Fibroblast of pulmonary artery (primary cell): ENCODE measurements around the gene KRT72.

Experiments used
- DNase-seq: peaks from one replicate; pipeline ENCODE4 v3.0.0-alpha.2; 2010; ENCODE audit warnings: low read depth
- H3K4me3 ChIP-seq: replicated peaks from 2 replicates; pipeline ENCODE4 v1.5.1; 2011; ENCODE audit warnings: low read depth, mild to moderate bottlenecking, control low read depth, low read length, moderate library complexity
- CTCF ChIP-seq: IDR thresholded peaks from 2 replicates; pipeline ENCODE4 v1.5.1; 2011; ENCODE audit warnings: mild to moderate bottlenecking, control low read depth, low read length, inconsistent platforms; ENCODE audit errors: missing control alignments

The KRT72 gene

GRCh38 chr12:52614381-52615207 is 13.3 kb upstream of the KRT72 start:
- no peak for TF ChIP-seq CTCF
- DNase-seq: no peak
- no peak overlapping the region for H3K4me3 ChIP-seq

DNA sequence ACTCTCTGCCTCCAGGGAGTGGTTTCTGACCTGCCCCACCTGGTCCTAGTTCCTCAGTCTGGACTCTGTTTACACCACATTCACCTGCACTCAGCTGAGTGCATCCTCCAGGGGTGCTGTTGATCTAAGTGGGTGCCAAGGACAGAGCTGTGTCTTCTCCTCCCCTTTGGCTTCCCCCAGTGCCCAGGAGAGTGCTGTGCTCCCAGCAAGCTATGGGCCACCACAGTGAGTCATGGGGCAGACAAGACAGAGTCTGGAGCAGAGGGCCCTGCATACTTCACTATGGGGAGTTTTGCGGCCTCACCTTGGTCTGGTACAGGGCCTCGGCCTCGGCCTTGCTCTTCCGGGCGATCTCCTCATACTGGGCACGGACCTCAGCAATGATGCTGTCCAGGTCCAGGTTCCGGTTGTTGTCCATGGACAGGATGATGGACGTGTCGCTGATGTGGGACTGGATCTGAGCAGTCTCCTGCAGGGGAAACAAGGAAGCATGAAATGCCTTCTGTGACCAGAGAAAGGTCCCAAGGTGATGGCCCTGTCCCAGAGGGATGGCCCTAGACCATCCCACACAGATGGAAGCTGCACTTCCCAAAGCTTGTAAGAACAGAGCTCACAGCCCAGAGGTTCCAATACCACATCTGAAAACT is 12.2 kb upstream of the KRT72 start:
- H3K4me3 ChIP-seq: no peak overlapping the region
- no peak for DNase-seq
- no peak for TF ChIP-seq CTCF

GRCh38 chr12:52612431-52613383 is 11.4 kb upstream of the KRT72 start:
- no peak for TF ChIP-seq CTCF
- no peak for DNase-seq
- no peak overlapping the region for H3K4me3 ChIP-seq

DNA sequence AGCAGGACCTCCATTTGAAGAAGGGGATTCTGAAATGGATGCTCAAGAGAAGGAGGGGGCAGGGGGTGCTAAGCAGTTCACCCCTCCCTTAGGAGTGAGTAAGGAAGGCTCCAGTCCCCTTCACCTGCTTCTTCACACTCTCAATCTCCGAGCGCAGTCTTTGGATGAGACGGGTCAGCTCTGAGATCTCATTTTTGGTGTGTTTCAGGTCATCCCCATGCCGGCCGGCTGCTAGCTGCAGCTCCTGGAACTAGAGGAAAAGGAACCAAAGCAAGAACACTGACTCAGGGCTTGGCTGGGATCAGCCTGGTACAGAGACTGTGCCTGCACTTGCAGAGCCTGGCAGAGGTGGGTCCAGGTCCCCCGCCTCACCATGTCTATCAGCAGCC is 9.8 kb upstream of the KRT72 start:
- no peak overlapping the region for H3K4me3 ChIP-seq
- no peak for TF ChIP-seq CTCF
- DNase-seq: no peak

GRCh38 chr12:52608826-52609630 is 7.8 kb upstream of the KRT72 start:
- no peak overlapping the region for H3K4me3 ChIP-seq
- TF ChIP-seq CTCF: no peak
- no peak for DNase-seq

DNA sequence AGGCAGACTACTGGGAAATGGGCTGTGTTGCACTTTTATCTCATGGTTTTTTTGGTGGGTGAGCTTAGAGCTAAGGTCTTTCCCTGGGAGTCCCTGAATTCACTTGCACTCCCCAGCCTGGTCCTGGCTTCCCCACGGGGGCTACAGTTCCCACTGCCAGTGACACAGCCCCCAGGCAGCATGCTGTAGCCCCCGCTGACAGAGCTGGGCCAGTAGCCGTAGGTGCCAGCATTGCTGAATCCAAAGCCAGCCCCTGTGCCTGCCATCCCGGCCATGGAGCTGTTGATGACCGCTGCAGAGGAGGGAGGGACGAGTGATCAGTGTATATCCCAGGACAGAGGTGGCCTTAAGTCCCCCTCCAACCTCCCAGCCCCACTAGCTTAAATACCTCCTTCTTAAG is 6.9 kb upstream of the KRT72 start:
- DNase-seq: no peak
- TF ChIP-seq CTCF: no peak
- no peak overlapping the region for H3K4me3 ChIP-seq
